Measurements from ENCODE around the gene SOCS3. TPM values are rescaled to one million over a fixed set of nuclear protein-coding genes. Genes with fewer than 3 reads are reported as not detected.
A peak's percentile ranks its signal among the peaks of the same experiment; 100 is the strongest.

SOCS3 gene
- polyA plus RNA-seq, 2 donors = 6.6 to 20.1 TPM

DNA sequence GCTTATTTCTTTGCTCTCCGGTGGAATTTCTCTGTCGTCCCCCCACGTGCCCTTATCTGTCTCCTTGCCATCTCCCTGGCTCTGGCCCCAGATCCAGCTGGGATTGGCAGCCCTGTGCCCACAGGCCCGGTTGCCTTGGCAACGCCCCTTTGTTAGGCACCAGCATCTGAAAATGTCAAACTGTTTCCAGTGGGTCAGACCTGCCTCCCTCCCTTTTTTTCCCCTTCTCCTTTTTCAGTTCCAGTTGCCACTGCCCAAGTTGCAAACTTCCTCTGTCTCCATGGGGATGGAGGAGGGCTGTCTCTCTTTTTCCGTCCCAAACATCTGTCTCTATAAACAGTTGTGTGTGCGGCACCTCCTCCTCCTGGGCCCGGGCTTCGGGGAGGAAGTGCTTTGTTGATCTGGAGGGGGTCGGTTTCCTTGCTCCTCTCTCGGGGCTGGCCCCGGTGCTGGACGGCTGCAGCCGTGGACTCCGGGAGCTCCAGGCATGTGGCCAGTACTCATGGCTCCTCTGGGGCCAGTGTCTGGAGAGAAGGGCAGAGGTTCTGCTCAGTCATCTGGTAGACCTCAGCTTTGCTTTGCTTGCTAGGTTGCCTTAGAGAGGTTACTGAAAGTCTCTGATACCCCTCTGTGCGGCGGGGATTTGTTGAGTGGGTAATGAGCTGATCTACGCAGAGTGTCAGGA is 35.3 kb downstream of the SOCS3 start:
- Histone ChIP-seq H3K36me3 (ENCODE audit: control insufficient read depth in 2 of 2, insufficient read depth in 2 of 2, low read length in 1 of 2) (no peaks in the 10 kb centered on the region), H3K9me3 (ENCODE audit: control insufficient read depth in 2 of 2, insufficient read depth in 1 of 2, low read depth in 1 of 2, low read length in 1 of 2) (no peaks in the 10 kb centered on the region), H3K27me3 (ENCODE audit: control insufficient read depth in 1 of 2, insufficient read depth in 2 of 2, low read length in 2 of 2) (no peaks in the 10 kb centered on the region), H3K27ac (ENCODE audit: low read depth in 2 of 2, low read length in 1 of 2) (peak overlapping the region; percentile 79 to 82), H3K4me1 (ENCODE audit: control insufficient read depth in 2 of 2, insufficient read depth in 2 of 2, low read length in 1 of 2) (peaks cover 7 to 9% of the 10 kb centered on the region in 2 donors), H3K4me3 (ENCODE audit: low read depth in 1 of 2, low read length in 2 of 2) (no peak overlapping the region)
- 15 to 24% methylated on average over 15 to 18 of the region's 18 CpGs for WGBS, 2 donors

- H3K4me3 ChIP-seq (ENCODE audit: low read depth in 1 of 2, low read length in 2 of 2) = no peak overlapping the region
- H3K4me1 ChIP-seq (ENCODE audit: control insufficient read depth in 2 of 2, insufficient read depth in 2 of 2, low read length in 1 of 2) = peaks cover 7 to 9% of the 10 kb centered on the region in 2 donors
- 52 to 63% methylated on average over 7 of the region's 7 CpGs for WGBS, 2 donors
- no peaks in the 10 kb centered on the region for H3K9me3 ChIP-seq (ENCODE audit: control insufficient read depth in 2 of 2, insufficient read depth in 1 of 2, low read depth in 1 of 2, low read length in 1 of 2)
- peak overlapping the region; percentile 74 to 82 for H3K27ac ChIP-seq (ENCODE audit: low read depth in 2 of 2, low read length in 1 of 2)
- no peaks in the 10 kb centered on the region for H3K36me3 ChIP-seq (ENCODE audit: control insufficient read depth in 2 of 2, insufficient read depth in 2 of 2, low read length in 1 of 2)
- H3K27me3 ChIP-seq (ENCODE audit: control insufficient read depth in 1 of 2, insufficient read depth in 2 of 2, low read length in 2 of 2) = no peaks in the 10 kb centered on the region
Measured at GRCh38 chr17:78323826-78324390, 36.0 kb downstream of the SOCS3 start.

- 78 to 80% methylated on average over 16 of the region's 16 CpGs for WGBS, 2 donors
- no peaks in the 10 kb centered on the region for H3K36me3 ChIP-seq (ENCODE audit: control insufficient read depth in 2 of 2, insufficient read depth in 2 of 2, low read length in 1 of 2)
Measured at GRCh38 chr17:78322858-78323455, 36.9 kb downstream of the SOCS3 start.

DNA sequence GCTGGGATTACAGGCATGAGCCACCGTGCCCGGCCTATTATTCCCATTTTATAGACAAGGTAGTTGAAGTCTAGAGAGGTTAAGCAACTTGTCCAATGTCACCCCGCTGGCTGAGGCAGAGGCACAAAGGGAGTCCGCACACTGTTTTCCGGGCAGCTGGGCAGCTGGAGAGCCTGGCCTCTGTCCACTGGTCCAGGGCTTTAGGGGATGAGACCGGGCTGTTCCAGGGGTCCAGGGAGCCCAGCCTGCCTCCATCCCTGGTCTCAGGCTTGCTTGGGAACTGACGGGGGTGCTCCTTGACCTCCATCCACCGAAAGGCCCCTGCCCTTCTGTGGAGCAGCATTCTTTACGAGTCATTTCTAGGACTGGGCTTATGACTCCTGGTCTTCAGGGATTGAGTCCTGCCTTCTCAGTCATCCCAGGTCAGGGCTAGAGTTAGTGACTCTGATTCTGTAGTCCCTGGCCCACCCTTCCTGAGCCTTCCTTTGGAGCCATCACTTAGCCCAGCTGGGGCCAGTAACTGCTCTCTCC is 37.5 kb downstream of the SOCS3 start:
- Histone ChIP-seq H3K36me3 (ENCODE audit: control insufficient read depth in 2 of 2, insufficient read depth in 2 of 2, low read length in 1 of 2) (no peaks in the 10 kb centered on the region), H3K4me1 (ENCODE audit: control insufficient read depth in 2 of 2, insufficient read depth in 2 of 2, low read length in 1 of 2) (peaks cover 8 to 17% of the 10 kb centered on the region in 2 donors), H3K27ac (ENCODE audit: low read depth in 2 of 2, low read length in 1 of 2) (peak overlapping the region; percentile 56 to 64), H3K4me3 (ENCODE audit: low read depth in 1 of 2, low read length in 2 of 2) (no peak overlapping the region), H3K9me3 (ENCODE audit: control insufficient read depth in 2 of 2, insufficient read depth in 1 of 2, low read depth in 1 of 2, low read length in 1 of 2) (no peaks in the 10 kb centered on the region), H3K27me3 (ENCODE audit: control insufficient read depth in 1 of 2, insufficient read depth in 2 of 2, low read length in 2 of 2) (no peaks in the 10 kb centered on the region)
- WGBS, 2 donors = 88% methylated on average over 9 of the region's 9 CpGs

More at GRCh38 chr17:78322858-78323455, 36.9 kb downstream of the SOCS3 start:
- peak overlapping the region; percentile 56 to 64 for H3K27ac ChIP-seq (ENCODE audit: low read depth in 2 of 2, low read length in 1 of 2)
- no peaks in the 10 kb centered on the region for H3K27me3 ChIP-seq (ENCODE audit: control insufficient read depth in 1 of 2, insufficient read depth in 2 of 2, low read length in 2 of 2)
- H3K4me3 ChIP-seq (ENCODE audit: low read depth in 1 of 2, low read length in 2 of 2) = no peak overlapping the region
- no peaks in the 10 kb centered on the region for H3K9me3 ChIP-seq (ENCODE audit: control insufficient read depth in 2 of 2, insufficient read depth in 1 of 2, low read depth in 1 of 2, low read length in 1 of 2)
- peaks cover 7 to 11% of the 10 kb centered on the region in 2 donors for H3K4me1 ChIP-seq (ENCODE audit: control insufficient read depth in 2 of 2, insufficient read depth in 2 of 2, low read length in 1 of 2)

GRCh38 chr17:78318843-78319242 is 41.0 kb downstream of the SOCS3 start:
- Histone ChIP-seq H3K36me3 (ENCODE audit: control insufficient read depth in 2 of 2, insufficient read depth in 2 of 2, low read length in 1 of 2) (no peaks in the 10 kb centered on the region), H3K4me3 (ENCODE audit: low read depth in 1 of 2, low read length in 2 of 2) (no peak overlapping the region), H3K27ac (ENCODE audit: low read depth in 2 of 2, low read length in 1 of 2) (peak overlapping the region in 1 of 2 donors; percentile 3), H3K9me3 (ENCODE audit: control insufficient read depth in 2 of 2, insufficient read depth in 1 of 2, low read depth in 1 of 2, low read length in 1 of 2) (no peaks in the 10 kb centered on the region), H3K27me3 (ENCODE audit: control insufficient read depth in 1 of 2, insufficient read depth in 2 of 2, low read length in 2 of 2) (no peaks in the 10 kb centered on the region), H3K4me1 (ENCODE audit: control insufficient read depth in 2 of 2, insufficient read depth in 2 of 2, low read length in 1 of 2) (peaks cover 14 to 30% of the 10 kb centered on the region in 2 donors)
- 91 to 96% methylated on average over 8 of the region's 8 CpGs for WGBS, 2 donors

- Histone ChIP-seq H3K27me3 (ENCODE audit: control insufficient read depth in 1 of 2, insufficient read depth in 2 of 2, low read length in 2 of 2) (no peaks in the 10 kb centered on the region), H3K4me1 (ENCODE audit: control insufficient read depth in 2 of 2, insufficient read depth in 2 of 2, low read length in 1 of 2) (peaks cover 14 to 32% of the 10 kb centered on the region in 2 donors), H3K9me3 (ENCODE audit: control insufficient read depth in 2 of 2, insufficient read depth in 1 of 2, low read depth in 1 of 2, low read length in 1 of 2) (no peaks in the 10 kb centered on the region), H3K4me3 (ENCODE audit: low read depth in 1 of 2, low read length in 2 of 2) (no peak overlapping the region), H3K36me3 (ENCODE audit: control insufficient read depth in 2 of 2, insufficient read depth in 2 of 2, low read length in 1 of 2) (no peaks in the 10 kb centered on the region), H3K27ac (ENCODE audit: low read depth in 2 of 2, low read length in 1 of 2) (peak overlapping the region in 1 of 2 donors; percentile 3)
- 85 to 90% methylated on average over 8 of the region's 8 CpGs for WGBS, 2 donors
Measured at GRCh38 chr17:78318407-78318806, 41.5 kb downstream of the SOCS3 start.

- Histone ChIP-seq H3K27ac (ENCODE audit: low read depth in 2 of 2, low read length in 1 of 2) (peak overlapping the region in 1 of 2 donors; percentile 44), H3K36me3 (ENCODE audit: control insufficient read depth in 2 of 2, insufficient read depth in 2 of 2, low read length in 1 of 2) (no peaks in the 10 kb centered on the region), H3K27me3 (ENCODE audit: control insufficient read depth in 1 of 2, insufficient read depth in 2 of 2, low read length in 2 of 2) (no peaks in the 10 kb centered on the region), H3K9me3 (ENCODE audit: control insufficient read depth in 2 of 2, insufficient read depth in 1 of 2, low read depth in 1 of 2, low read length in 1 of 2) (no peaks in the 10 kb centered on the region), H3K4me3 (ENCODE audit: low read depth in 1 of 2, low read length in 2 of 2) (no peak overlapping the region), H3K4me1 (ENCODE audit: control insufficient read depth in 2 of 2, insufficient read depth in 2 of 2, low read length in 1 of 2) (peaks cover 14 to 32% of the 10 kb centered on the region in 2 donors)
- WGBS, 2 donors = 66 to 74% methylated on average over 10 of the region's 10 CpGs
Measured at GRCh38 chr17:78317794-78318400, 42.0 kb downstream of the SOCS3 start.

DNA sequence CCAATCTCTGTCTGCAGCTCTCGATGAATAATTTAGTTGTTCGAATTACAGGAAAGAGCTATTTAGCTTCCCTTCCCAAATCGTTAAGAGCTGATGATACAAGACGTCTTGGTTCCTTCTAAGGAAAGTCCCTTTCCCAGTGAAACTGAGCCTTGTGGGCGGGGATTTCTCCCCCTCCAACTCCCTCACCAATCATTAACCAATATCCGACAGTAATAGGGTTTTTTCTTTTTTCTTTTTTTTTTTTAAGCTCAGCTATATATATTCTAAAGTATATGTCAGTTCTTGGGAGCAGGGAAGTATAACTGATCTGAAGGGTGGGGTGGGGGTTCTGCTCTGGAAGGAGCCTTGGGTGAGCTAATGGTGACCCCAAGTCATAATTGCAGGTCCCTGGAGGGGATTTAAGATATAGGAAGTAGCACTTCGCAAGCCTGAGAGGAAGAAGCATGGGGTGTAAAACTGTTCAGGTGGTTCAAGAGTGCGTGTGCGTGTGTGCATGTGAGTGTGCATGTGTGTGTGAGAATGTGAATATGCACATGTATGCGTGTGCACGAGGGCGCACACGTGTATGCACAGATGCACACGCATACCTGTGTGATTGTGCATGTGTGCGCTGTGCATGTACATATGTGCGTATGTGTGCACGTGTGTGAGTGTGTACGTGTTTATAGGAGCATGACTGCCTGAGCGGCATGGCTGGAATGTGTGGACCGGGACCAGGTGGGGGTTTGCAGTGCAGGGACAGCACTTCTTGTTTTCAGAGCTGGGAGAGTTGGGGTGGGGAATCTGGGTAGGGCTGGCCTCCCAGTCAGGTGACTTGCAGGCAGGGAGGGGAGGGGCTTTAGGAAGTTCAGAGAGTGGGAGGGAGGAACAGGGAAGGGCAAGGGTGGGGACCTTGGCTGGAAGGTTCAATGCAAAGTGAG is 42.7 kb downstream of the SOCS3 start:
- Histone ChIP-seq H3K27me3 (ENCODE audit: control insufficient read depth in 1 of 2, insufficient read depth in 2 of 2, low read length in 2 of 2) (no peaks in the 10 kb centered on the region), H3K9me3 (ENCODE audit: control insufficient read depth in 2 of 2, insufficient read depth in 1 of 2, low read depth in 1 of 2, low read length in 1 of 2) (no peaks in the 10 kb centered on the region), H3K27ac (ENCODE audit: low read depth in 2 of 2, low read length in 1 of 2) (peak overlapping the region; percentile 83 to 88), H3K4me3 (ENCODE audit: low read depth in 1 of 2, low read length in 2 of 2) (no peak overlapping the region), H3K4me1 (ENCODE audit: control insufficient read depth in 2 of 2, insufficient read depth in 2 of 2, low read length in 1 of 2) (peaks cover 14 to 32% of the 10 kb centered on the region in 2 donors), H3K36me3 (ENCODE audit: control insufficient read depth in 2 of 2, insufficient read depth in 2 of 2, low read length in 1 of 2) (no peaks in the 10 kb centered on the region)
- 40 to 46% methylated on average over 20 of the region's 20 CpGs for WGBS, 2 donors
